Measurements from ENCODE around the gene SYNJ1.
"Not testable (repeated sequence)": the region's sequence is repeated elsewhere in the genome, so short reads cannot be mapped to it uniquely, and the experiment has no call there.

Gene SYNJ1

DNA sequence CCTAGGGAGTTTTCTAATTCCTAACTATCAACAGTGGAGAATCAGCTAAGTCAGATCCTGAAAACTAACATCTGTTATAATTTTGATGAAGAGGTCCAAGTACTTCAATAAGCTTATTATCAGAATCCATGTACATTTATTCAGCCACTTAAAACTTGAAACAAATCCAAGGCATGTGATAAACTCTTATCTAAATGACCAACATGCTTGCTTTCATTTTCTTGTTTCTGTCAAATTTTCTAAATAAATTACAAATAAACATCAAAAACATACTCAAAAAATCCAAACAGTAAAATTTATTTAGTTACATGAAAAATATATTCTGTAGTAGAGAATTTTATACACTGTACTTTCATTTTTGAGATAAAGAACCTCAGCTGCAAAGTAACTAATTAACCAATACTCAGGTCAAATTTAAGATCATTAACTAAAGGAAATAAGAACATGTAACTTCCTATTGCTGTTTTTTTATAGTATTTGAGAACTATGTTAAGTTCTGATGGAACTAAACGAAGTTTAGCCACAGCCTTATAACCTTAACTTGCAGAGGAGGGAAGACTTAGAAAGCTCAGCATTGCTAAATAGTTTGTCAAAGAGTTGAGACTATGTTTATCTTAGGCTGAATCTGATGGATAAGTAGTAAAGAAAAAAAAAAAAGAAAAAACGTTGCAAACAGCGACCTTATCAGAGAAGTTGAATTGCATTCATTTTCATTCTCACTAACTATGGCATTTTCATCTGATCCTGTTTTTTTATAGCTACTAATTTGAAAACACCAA, 44.9 kb downstream of the SYNJ1 start:
- no peak for DNase-seq

DNA sequence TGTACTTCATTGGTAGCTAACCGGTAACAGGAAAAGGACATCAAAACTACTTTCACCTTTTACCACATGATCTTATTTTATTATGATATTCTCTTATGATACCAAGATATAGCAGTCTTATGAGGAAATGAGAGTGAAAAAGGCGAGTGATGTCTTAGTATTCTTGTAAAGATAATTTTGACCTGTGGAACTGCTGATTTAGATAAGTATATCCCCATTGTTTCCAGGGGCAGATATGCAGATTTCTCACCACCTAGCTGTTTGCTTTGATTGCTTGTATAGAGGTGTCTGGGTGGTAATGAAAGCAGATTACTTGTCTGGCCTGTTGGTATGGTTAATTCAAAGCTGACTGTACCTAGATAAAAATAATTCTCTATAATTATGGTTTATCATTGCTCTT, 53.1 kb downstream of the SYNJ1 start:
- DNase-seq: no peak

DNA sequence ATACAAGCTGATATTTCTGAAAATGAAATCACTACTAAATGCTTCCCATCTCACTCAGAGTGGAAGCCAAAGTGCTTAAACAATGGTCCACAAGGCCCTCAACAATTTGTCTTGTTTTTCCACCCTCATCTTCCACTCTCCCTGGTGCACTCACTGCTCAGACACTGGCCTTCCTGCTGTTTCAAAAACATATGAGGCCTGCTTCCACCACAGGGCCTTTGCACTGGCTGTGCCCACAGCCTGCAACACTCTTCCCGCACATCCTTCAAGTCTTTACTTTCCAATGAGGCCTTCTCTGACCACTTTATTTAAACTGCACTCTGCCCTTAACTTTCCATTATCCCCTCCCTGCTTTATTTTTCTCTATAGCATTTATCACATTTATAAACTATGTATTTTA, 53.8 kb downstream of the SYNJ1 start:
- DNase-seq: no peak

DNA sequence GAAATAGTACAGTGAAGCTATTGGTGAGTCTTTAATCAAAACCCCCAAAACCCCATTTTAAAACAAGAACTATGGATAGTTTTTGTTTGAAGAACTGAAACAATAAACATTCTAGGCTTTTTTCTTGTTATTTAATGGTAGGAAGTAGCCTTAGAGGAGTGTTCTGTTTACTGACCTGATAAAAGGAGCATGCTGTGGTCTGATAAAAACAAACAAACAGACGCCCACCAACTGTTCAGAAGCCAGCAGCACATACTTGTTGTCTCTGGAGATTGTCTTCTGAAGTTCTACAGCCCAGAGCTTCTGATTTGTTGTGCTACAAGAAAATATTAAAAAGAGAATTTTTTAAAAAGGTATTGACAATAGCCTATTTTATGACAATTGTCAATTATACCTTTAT, 61.6 kb downstream of the SYNJ1 start:
- no peak for DNase-seq

DNA sequence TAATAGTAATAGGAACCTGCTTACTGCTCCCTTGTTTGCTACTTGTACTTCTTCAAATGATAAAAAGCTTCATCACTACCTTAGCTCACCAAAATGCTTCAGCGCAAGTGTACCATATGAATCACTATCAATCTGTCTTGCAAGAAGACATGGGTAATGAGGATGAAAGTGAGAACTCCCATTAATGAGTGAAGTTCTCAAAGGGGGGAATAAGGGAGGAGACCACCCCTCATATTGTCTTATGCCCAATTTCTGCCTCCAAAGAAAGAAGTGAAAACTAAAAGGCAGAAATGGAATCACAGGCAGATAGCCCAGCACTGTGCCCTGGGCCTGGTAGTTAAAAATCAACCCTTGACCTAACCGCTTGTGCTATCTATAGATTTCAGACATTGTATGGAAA, 63.7 kb downstream of the SYNJ1 start:
- DNase-seq: not testable (repeated sequence)

DNA sequence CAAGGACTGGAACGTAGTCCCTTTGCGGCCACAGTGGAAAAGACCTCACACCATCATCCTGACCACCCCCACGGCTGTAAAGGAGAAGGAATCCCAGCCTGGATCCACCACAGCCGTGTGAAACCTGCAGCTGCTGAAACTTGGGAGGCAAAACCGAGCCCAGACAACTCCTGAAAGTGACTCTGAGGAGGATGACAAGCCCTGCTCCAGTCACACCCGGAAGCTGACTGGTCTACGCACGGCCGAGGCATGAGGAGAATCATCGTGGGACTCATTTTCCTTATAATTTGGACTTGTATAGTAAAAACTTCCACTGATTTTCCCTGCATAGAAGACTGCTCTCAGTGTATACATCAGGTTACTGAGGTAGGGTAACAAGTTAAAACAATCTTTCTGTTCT, 65.8 kb downstream of the SYNJ1 start:
- DNase-seq: not testable (repeated sequence)

DNA sequence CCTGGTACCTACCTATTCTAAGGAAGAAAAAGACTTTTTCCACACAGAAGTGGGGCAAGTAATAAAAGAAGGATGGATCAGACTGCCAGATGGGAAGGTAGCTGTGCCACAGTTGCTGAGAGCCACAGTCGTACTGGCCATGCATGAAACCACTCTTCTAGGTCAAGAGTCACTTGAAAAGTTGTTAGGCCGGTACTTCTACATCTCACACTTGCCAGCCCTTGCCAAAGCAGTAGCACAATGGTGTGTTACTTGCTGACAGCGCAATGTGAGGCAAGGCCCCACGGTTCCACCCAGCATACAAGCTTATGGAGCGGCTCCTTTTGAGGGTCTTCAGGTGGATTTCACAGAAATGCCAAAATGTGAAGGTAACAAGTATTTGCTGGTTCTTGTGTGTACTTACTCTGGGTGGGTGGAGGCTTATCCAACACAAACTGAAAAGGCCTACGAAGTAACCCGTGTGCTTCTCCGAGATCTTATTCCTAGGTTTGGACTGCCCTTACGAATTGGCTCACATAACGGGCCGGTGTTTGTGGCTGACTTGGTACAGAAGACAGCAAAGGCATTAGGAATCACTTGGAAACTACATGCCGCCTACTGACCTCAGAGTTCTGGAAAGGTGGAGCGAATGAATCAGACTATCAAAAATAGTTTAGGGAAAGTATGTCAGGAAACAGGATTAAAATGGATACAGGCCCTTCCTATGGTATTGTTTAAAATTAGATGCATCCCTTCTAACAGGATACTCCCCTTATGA, 66.6 kb downstream of the SYNJ1 start:
- not testable (repeated sequence) for DNase-seq

DNA sequence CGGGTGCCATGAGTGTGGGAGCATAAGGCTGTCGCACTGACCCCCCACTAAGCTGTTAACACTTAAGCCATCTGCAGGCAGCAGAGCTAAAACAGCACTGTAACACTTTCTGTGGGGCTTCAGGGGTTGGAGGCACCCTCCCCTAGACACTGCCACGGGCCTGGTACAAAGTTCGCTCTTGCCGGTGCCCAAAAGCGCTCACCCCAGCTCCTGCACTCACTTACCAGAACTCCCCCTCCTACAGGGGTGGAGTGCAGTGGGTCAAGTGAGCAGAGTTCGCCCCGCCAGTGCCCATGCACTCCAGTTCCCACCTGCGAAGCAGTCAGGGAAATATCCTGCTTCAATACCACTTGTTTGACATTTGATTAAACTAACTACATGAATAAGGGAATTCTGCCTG, 69.3 kb downstream of the SYNJ1 start:
- no peak for DNase-seq

DNA sequence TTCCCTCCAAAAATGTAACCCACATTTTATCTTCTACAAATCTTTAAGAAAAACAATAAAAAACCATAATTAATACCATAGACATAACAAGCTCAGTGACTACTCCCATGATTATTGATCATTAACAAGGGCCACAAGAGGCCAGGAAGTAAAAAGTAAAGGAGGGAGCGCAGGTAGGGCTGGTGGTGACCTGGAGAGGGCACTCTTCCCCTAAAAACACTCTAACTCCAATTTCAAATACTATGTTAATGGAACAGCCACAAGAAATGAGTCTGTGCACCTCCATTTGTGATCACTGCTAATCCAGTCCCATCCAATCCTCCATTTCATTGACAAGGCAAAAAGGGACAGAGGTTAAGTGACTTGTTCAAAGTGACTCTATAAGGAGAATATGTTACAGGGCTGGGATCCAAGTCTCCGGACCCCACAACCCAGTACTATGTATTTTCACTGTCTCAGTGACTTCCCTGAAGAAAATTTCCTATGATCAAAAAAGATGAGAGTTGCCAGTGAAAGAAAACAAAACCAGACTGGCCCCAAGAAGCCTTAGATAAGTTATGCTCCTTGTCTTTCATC, 74.4 kb downstream of the SYNJ1 start:
- peak; percentile 66 for DNase-seq

DNA sequence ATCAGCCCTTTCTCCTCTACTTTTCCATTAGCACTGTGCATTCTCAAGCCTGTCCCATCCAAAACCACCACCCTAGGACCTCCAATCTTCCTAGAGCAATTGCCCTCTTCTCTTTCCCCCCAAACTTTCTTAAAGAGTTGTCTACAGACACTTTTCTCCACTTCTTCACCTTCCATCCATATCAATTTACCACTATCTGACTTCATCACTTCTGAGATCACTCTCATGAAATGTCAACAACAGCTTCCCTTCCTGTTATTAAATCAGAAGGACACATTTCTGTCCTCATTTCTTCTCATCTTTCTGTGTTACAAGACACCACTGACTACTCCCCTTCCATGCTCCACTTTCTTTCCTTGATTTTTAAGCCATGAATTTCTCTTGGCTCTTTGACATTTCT, 79.6 kb downstream of the SYNJ1 start:
- no peak for DNase-seq

DNA sequence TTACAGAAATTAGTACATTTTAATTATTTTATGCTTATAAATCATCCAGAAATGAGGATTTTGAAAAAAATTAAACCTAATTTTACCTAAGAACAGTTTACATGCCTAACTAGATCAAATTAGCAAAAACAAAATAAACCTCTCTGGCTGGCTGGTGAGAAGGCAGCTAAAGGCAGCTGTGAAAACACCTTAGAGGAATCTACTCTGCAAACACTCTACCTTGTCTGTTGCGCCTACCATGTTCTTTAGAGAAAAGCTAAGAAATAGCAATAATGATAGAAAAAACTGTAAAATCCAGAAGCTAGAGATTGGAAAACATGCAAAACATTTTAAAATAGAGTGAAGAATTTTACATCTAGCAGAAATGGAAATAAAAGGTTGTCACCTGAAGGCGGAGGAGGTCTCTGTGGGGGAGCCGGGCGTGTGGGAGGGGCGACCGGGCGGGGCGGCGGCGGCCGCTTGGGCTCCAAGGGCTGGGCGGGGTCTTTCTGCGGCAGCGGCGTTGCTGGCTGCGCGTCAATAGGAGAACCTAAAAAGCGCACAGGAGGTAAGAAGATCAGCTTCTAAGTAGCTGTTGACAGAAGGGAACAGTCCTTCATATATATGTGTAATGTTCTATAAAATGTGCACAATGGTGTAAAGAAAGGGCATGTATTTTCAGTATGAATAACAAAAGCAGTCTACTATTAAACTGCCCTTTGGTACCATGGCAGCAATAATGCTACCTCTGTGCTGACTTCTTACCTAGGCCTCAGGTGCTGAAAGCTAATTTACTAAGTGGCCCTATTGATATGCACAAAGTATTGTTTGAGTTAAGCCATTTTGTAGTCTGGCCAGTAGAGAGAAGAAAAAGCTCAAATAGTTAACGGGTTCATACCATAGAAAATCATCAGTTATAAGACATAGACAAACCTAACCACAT, 82.3 kb downstream of the SYNJ1 start:
- DNase-seq: no peak

DNA sequence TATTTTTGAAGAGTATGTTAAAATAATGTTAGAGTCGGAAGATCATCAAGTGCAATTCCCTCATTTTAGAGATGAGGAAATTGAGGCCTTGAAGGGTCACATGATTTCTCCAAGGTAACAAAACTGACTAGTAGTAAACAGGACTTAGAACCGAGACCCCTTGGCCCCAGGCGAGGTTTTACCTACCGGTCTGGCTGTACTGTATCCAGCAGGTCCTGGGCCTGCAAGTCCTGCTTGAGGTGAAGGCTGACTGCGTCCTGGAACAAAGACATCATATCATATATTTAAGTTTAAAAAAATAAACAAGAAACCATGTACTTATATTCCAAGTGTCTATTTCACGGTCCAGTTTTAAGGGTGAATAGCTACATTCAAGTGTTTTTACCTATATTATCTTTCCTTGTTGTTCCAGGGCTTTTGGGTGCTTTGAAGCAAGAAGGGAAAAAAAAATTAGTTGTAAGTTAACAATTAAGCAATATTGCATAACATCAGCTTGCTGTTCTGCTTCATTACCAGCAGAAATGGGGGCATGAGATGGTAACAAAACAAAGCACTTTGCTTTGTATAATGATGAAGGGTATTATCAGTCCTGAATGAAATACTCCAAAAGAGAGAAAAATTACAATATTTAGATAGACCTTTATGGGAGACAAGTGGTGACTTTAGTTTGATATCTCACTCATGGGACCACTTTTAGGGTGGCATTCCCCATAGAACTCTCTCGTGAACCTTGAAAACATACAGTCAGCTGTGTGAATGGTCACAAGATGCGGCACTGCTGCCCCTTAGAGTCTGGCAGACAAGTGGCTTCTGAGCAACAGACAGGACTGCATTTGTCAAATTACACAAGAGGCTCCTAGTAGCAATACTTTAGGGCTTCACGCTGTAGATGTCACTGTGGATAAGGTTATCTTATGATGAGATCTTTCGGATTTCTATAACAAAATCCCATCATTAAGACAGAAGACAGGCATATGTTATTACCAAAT, 85.8 kb downstream of the SYNJ1 start:
- no peak for DNase-seq

DNA sequence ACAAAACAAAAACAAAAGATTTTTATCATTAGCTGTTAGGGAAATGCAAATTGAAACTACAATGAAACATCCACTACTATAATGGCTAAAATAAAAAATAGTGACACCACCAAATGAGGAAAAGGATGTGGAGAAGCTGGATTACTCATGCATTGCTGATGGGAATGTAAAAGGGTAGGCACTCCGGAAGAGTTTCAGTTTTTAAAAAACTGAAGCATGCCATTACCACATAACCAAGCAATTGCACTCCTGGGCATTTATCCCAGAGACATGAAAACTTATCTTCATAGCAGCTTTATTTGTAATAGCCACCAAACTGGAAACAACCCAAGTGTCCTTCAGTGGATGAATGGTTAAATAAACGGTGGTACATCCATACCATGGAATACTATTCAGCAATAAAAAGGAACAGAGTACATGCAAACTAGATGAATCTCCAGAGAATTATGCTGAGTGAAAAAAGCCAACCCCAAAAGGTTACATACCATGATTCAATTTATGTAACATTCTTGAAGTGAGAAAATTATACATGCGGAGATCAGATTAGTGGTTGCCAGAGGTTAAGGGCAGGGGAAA, 101.1 kb downstream of the SYNJ1 start:
- no peak for DNase-seq

DNA sequence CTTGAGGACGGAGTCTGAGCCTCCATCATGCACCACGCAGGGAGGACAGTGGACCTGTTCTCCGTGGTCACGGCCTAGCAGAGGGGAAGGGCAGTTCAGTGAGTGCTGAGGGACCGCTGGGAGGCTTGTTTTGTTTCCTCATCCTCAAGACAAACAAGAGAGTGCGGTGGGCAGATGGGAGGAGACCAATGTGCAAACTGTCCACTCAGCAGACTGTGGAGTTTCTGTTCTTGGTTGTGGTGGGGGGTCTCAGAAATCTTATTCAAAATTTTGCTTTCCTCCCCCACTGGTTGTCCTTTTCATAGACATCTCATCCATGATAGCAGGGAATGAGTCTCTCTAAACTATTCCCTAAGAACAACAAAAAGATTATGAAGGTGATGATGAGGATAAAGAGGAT, 109.6 kb downstream of the SYNJ1 start:
- not testable (repeated sequence) for DNase-seq

DNA sequence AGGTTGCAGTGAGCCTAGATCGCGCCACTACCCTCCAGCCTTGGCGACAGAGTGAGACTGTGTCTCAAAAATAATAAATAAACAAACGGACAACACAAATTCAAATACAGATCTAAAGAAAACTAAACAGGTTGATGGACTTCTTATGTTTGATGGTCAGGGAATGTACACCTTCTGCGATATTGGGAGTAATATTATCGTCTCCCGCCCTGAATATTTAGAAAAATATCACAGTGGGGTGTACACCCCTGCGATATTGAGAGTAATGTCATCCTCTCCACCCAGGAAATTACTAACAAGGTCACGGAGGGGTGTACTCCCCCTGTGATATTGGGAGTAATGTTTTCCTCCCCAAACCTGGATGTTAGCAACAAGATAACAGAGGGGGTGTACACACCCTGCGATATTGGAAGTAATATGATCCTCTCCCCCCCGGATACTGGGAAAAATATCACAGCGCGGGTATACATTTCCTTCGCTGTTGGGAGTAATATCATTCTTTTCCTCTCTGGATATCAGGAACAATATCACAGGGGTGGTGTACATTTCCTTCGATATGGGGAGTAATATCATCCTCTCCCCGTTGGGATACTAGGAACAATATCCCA, 114.3 kb downstream of the SYNJ1 start:
- DNase-seq: no peak

DNA sequence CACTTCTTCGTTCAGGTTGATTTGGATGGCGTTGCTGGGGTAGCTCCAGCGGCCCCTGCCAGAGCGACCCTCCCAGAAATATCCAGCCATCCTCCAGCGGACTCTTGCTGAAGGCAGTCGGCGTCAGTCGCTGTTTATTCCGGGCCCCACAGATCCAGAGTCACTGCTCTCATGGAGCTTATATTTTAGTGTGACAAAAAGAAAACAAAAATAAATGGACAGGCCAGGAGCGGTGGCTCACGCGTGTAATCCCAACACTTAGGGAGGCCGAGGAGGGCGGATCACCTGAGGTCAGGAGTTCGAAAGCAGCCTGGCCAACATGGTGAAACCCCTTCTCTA, 114.8 kb downstream of the SYNJ1 start:
- DNase-seq: no peak

DNA sequence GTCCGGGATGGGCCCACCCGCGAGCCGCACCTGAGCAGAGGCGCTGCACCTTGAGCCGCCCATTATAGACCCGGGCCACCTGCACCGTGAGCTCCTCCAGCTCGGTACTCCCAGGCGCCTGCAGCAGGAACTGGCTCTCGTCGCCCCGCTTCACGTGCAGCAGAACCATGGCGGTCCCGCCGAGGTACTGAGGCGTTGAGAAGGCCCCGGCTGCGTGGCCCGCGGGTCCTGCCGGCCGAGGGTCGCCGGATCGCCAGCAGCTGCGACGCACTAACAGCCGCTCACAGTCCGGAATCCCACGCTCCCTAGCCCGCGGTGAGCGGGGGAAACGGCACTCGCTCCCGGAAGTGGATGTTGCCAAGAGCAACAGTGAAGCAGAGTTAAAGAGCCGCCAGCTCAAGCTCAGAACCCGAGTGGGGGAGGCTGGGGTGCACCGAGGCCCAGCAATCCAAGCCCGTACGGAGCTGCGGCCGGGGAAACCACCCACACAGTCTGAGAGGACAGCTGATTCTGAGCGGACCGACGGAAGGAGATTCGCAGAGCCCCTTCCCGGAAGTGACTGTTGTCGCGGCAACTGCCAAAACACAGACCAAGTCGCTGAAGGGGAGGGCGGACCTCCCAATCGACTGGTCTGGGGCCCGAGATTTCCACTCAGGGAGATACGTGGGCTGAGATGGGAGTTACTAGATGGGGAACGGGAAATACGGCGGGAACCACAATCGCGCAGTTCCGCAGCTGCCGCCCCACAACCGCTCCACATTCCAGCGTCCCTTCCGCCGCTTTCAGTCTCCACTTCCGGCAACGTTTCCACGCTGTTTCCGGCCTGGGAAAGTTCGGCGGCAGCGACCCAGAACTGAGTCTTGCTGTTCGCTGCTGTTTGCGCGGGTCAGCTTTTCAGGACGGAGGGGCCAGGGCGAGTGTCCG, 115.5 kb downstream of the SYNJ1 start, which contains the start of gene CFAP298:
CFAP298 (minus strand) TSS at position 303 of the 924 bp plus-strand sequence; CDS start at position 169, 134 bp downstream.
- peak; percentile 93 for DNase-seq

DNA sequence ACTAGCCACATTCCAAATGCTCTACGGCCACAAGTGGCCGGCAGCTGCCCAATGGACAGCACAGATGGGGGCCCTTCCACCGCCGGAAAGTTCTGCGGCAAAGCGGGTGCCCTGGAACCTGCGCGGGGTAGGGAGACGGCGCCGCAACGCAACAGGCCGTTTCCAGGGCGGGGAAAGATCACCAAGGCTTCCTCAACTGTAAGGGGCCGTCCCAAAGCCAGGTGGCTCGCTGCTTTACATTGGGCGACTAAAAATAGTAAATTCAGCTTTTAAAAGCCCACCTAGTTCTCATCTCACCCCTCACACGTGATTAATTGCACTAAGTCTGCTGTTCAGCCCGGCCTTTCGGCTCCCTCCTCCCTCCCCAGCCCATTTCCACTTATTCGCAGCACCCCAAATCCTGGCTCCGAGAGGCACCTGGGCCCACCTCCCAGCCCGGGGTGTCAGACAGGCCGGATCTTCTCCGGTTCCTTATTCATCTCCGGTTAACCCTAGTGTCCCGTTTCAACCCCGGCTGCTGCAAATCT, 116.3 kb downstream of the SYNJ1 start:
- no peak for DNase-seq

DNA sequence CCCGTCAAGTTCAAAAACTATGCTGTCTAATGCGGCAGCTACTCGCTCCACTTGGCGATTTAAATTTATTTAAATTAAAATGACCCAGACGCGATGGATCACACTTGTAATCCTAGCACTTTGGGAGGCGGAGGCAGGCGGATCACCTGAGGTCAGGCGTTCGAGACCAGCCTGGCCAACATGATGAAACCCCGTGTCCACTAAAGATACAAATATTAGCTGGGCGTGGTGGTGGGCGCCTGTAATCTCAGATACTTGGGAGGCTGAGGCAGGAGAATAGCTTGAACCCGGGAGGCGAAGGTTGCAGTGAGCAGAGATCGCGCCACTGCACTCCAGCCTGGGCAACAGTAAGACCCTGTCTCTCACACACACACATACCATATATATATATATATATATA, 116.9 kb downstream of the SYNJ1 start:
- DNase-seq: not testable (repeated sequence)

Measured in NCI-H1694 treated with DMSO at 0.1 percent for 48 hours (cell line).